Stimulated activated CD4-positive, alpha-beta T cell treated with anti-CD3 and anti-CD28 coated beads, TNF-alpha, amount 100 ng/mL, for 48 hours (primary cell): ENCODE data around the gene MRPL42.
"Not testable (repeated sequence)": the region's sequence is repeated elsewhere in the genome, so short reads cannot be mapped to it uniquely, and the experiment has no call there.

Experiments
- DNase-seq, 3 donors: peaks; one replicate each; pipeline ENCODE4 v3.0.0-alpha.2; 2020; ENCODE audit warnings: low read depth in 3 of 3

Gene MRPL42

DNA sequence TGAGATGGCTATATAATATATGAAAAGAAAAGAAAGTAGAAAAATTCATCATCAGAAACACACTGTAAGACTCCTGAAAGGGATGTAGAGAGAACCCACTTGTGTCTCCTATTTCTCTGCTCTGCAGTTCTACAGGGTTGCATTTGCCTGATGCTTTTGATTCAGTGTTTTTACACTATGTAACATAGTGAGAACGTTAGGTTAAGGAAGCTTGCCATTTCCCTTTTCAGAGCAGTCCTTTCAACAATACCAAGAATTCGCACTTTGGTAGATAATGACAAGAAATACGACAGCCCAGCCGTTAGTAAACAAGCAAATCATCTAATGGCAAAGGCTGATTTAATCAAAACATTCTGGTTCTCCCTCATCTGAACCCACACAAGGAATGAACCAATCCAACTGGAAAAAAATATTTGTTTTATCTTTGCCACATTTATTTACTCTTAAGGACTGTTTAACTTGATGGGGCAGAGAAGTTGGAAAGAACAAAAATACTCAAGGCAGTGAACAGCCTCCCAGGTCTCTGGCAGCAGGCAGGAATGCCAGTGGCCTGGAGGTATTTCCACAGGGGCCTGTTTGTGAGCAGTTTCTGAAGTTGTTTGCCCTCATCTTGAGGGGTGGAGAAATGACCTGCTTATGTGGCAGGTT is 74.4 kb downstream of the MRPL42 start:
- no peak for DNase-seq

DNA sequence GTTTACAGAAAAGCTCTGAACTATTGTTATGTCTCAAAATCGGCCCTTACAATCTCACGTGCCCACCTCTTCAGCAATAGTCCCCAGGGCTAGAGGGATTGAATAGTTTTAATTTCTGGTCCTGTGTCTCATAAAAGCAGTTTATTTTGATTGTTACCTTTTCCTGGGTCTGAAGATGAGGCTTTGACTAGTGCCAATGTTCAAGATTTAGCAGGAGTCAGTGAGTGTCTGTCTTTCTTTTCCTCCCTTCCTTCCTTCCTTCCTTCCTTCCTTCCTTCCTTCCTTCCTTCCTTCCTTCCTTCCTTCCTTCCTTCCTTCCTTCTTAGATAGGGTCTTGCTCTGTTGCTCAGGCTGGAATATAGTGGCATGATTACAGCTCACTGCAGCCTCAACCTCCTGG is 80.5 kb downstream of the MRPL42 start:
- DNase-seq = no peak

DNA sequence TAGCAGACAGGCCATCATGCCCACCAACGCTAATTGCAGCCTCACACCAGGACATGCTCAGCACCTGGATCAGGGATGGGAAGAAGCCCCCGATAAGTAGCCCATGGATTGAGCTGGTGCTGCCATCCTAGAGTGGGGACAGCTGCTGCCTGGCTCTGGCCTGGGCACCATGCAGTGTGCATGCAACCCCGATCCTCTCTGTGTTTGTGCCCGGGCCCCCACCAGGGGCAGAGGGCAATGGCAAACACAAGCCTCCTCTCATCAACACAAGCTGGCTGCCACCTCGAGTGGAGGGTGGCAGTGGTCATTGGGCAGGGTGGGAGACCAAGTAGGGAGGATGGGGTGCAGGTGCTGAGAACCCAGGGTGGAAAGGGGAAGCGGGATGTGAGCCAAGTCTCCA is 81.9 kb downstream of the MRPL42 start:
- DNase-seq = no peak

DNA sequence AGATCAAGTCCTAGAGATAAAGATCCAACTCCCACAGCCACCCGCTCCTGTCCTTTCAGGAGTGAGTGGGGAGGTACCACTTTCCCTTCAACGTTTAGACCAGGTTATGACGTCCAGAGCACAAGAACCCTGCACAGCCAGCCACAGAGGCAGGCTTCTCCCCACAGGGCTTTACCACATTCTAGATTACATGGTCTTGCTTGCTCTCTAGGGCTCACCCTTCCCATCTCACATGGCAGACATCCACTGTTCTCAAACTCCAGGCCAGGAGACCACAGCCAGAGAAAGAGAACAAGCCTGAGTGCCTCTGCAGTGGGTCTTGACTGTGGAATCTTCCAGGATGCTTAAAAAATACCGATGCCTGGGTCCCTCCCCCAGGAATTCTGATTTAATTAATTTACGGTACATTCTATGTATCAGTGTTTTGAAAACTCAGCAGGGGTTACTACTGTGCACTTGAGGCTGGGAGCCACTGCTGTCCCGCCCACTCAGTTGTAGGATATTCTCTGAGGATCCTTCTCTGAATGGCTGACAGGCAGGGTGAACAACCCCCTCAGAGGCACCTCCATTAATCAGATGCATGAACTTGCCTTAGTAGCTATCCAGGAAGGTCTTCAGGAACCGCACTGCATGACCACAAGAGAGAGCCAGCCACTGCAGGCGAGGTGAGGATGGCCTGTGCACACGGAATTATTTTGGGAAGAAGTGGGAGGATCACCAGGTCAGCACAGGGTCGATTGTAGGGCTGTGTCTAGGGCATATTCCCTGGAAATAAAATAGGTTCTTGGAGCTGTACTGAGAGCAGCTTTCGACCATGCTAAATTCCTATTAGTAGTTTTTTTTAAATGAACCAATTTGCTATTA is 83.7 kb downstream of the MRPL42 start:
- DNase-seq = no peak

DNA sequence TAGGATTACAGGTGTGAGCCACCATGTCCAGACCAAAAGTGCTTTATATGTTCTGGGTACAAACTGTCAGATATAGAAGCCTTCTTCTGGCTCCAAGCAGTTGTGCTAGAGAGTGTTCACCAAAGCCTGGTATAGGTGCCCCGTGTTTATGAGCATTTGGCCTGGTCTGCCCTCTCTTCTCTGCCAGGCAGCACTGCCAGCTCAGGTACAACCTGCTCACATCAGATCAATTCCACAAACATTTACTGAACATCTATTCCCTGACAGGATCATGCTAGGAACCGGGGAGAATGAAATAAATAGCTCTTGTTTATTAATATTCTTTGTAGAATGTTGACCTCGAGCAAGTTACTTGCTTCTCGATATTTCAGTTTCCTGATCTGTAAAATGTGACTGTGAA is 85.1 kb downstream of the MRPL42 start:
- DNase-seq = no peak

DNA sequence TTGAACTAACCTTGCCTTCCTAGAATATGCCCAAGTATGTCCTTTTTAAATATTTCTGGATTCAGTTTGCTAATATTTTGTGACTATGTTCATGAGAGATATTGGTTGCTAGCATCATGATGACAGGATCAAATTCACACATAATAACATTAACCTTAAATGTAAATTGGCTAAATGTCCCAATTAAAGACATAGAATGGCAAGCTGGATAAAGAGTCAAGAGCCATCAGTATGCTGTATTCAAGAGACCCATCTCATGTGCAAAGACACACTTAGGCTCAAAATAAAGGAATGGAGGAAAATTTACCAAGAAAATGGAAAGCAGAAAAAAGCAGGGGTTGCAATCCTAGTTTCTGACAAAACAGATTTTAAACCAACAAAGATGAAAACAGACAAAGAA is 90.6 kb downstream of the MRPL42 start:
- not testable (repeated sequence) for DNase-seq

DNA sequence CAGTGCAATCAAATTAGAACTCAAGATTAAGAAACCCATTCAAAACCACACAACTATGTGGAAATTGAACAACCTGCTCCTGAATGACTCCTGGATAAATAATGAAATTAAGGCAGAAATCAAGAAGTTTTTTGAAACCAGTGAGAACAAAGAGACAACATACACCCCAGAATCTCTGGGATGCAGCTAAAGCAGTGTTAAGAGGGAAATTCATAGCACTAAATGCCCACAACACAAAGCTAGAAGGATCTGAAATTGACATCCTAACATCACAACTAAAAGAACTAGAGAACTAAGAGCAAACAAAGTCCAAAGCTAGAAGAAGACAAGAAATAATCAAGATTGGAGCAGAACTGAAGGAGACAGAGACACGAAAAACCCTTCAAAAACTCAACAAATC is 91.4 kb downstream of the MRPL42 start:
- DNase-seq = not testable (repeated sequence)

DNA sequence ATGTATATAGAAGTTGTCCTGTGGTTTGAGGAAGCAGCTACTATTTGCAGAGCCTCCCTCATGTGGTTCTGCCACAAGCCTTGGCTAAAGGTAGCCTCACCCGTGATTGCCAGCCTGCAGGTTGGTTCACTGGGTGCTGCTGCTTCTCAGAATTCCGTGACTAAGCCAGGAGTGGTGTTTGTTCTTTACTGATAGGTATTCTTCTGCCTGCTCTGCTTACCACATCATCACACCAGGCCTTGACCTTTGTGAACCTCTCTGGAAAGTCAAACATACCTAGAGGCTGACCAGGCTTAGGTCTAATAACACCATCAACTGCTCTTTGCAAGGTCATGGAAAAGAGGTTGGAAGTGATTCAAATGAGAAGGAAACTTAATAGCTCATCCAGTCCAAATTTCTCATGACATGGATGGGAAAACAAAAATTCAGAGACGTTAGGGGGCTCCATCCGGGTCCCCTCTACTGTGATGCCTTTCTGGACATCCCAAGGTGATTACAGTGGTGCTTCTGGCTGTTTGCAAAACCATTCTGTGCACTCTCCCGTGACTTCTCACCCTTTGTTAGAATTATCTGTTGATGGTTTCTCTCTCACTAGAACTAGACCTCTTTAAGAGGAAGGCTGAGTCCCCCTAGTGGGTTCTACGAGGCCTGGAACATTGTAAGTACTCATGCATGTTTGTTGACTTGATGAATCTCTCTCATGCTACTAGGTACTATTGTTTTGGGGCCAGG is 96.7 kb downstream of the MRPL42 start:
- DNase-seq = no peak

DNA sequence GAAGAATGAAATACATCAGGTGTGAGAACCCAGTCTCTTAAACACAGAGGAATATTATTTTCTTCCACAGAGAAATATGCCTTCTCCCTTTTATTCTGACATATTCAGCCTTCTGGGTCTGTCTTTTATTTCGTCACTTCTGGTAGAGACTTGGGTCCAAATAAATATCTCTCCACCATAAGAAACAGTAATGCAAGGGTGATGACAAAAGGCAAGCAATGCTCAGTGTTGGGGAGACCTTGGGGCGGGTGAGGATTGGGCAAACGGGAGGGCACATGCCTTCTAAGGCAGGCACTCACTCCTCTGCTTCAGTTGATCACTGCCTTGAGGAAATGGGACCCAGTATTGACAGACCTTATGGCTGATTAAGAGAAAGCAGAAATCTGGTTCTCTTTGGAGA is 98.4 kb downstream of the MRPL42 start:
- DNase-seq = no peak
